Measurements from ENCODE around the gene ELF1.
"Not testable (repeated sequence)": the region's sequence is repeated elsewhere in the genome, so short reads cannot be mapped to it uniquely, and the experiment has no call there.

ELF1 gene

GRCh38 chr13:41054919-41055619 lies 36.0 kb upstream of the ELF1 start:
- ATAC-seq (ENCODE audit: low read depth) (no peak), DNase-seq (ENCODE audit: low spot score in 2 of 2) (no peak)
- H3K4me3 Mint-ChIP-seq: peak overlapping the region; percentile 8
- peak overlapping the region; percentile 62 for H3K27ac Mint-ChIP-seq
- peaks cover 40% of the 10 kb centered on the region for H3K4me1 Mint-ChIP-seq
- no peaks in the 10 kb centered on the region for H3K36me3 Mint-ChIP-seq
- no peaks in the 10 kb centered on the region for H3K9me3 Mint-ChIP-seq
- H3K27me3 Mint-ChIP-seq: no peaks in the 10 kb centered on the region

DNA sequence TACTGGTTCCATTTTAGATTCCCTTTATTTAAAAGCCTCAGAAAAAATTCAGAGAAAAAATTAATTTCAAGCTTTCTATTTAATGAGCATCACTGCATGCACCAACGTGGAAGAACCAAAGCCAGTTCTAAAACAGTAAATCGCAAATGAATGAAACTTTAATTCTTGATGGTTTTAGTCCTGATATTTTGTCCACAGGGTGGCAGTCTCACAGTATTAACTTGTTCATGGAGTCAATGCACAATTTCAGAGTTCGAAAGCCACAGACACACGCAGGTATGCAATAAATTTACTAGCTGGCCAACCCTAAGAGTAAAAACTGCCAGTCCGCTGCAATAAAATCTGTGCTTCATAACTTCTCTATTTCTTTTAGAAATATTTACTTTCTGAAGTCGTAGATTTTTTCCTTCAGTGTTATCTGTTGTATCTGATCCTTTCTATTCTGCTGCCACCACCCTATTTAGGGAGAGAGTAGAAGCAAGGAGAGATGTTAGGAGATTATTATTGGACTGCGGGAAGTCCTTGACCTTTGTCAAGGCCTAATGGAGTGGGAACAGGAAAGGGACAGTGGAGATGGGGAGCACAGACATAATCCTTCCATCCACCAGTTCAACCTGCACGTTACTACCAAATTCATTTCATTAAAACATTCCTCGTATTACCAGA lies 35.2 kb upstream of the ELF1 start:
- Mint-ChIP-seq H3K36me3 (peaks cover 3% of the 10 kb centered on the region), H3K4me1 (peaks cover 38% of the 10 kb centered on the region), H3K27me3 (no peaks in the 10 kb centered on the region), H3K4me3 (no peak overlapping the region), H3K27ac (peak overlapping the region; percentile 92), H3K9me3 (no peaks in the 10 kb centered on the region)
- DNase-seq (ENCODE audit: low spot score in 2 of 2) (peak; percentile 34 to 39), ATAC-seq (ENCODE audit: low read depth) (peak; percentile 41)

DNA sequence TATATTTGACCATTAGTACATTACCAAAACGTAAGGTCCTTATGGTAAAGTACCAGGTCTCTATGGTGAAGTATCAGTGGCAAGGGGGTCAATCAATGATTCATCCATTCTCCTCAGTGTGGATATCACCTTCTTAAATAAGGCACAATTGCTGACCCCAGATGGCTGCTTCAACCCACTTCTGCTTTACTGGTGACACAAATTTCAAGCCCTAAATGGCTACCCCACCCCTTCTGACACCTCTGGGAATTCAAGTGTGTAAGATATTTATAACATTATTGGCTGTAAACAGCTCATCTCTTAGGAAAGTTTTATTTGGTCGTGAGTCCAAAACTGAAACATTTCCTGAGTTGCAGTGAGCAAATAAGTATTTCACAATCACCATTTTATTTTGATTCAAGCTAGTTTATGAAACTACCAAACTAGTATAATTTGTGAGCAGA lies 34.3 kb upstream of the ELF1 start:
- Mint-ChIP-seq H3K4me1 (peaks cover 45% of the 10 kb centered on the region), H3K4me3 (peak overlapping the region; percentile 70), H3K36me3 (peaks cover 7% of the 10 kb centered on the region), H3K27me3 (no peaks in the 10 kb centered on the region), H3K27ac (peak overlapping the region; percentile 92), H3K9me3 (peaks cover 1% of the 10 kb centered on the region)
- DNase-seq (ENCODE audit: low spot score in 2 of 2): peak; percentile 27 to 56
- ATAC-seq (ENCODE audit: low read depth): peak; percentile 96

- Mint-ChIP-seq H3K4me1 (peaks cover 41% of the 10 kb centered on the region), H3K27ac (no peak overlapping the region), H3K36me3 (peaks cover 7% of the 10 kb centered on the region), H3K9me3 (peaks cover 1% of the 10 kb centered on the region), H3K4me3 (no peak overlapping the region), H3K27me3 (no peaks in the 10 kb centered on the region)
- no peak for DNase-seq (ENCODE audit: low spot score in 2 of 2)
- no peak for ATAC-seq (ENCODE audit: low read depth)
Observed at GRCh38 chr13:41052441-41052840, 33.3 kb upstream of the ELF1 start.

DNA sequence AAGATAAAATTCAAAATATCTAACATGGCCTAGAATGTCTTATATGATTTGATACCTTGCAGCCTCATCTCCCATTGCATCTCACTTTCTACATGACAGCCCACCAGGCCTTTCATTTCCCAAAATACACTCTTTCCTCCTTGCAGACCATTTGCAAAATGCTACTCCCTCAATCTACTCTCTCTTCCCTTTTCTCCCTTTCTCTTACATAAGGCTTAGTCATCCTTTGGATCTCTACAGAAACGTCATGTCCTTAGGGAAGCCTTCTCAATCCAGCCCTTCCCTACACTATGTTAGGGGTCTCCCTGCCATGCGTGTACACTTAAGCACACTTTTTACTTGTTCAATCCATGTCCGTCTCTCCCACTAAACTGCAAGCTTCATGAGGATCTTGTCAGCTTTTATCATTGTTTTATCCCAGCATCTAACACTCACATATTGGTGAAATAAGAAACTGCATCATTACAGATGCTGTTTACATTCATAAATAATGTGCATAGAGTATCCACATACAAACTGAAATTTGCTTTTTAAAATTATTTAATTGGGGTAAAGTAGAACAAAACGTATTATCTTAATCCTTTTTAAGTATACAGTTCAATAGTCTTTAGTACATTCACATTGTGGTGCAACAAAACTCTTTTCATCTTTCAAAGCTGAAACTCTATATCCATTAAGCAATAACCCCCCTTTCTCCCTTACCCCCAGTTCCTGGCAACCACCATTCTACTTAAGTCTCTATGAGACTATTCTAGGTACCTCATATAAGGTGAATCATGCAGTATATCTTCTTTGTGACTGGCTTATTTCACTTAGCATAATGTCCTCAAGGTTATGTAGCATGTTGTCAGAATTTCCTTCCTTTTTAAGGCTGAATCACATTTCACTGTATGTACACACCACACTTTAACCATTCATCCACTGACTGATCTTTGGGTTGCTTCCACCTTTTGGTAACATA lies 30.6 kb upstream of the ELF1 start:
- Mint-ChIP-seq H3K27me3 (no peaks in the 10 kb centered on the region), H3K4me1 (peaks cover 27% of the 10 kb centered on the region), H3K27ac (no peak overlapping the region), H3K36me3 (peaks cover 7% of the 10 kb centered on the region), H3K4me3 (no peak overlapping the region), H3K9me3 (peaks cover 1% of the 10 kb centered on the region)
- ATAC-seq (ENCODE audit: low read depth) (no peak), DNase-seq (ENCODE audit: low spot score in 2 of 2) (no peak)

DNA sequence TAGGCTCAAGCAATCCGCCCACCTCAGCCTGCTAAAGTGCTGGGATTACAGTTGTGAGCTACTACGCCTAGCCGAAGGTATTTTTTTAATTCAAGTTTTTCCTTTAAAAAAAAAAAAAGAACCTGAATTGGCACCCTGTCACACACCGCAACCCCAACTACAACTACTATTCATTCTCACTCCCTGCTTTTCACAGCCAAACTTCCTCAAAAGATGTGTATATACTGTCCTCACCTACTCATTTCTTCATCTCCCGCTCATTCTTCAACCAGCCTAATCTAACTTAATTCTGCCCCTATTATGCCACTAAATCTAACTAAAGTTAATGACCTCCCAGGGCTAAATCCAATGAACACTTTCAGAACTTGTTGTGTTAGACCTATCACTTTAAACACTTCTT lies 29.5 kb upstream of the ELF1 start:
- Mint-ChIP-seq H3K4me3 (no peak overlapping the region), H3K27me3 (no peaks in the 10 kb centered on the region), H3K9me3 (peaks cover 1% of the 10 kb centered on the region), H3K4me1 (peaks cover 19% of the 10 kb centered on the region), H3K27ac (no peak overlapping the region), H3K36me3 (peaks cover 7% of the 10 kb centered on the region)
- no peak for DNase-seq (ENCODE audit: low spot score in 2 of 2)
- ATAC-seq (ENCODE audit: low read depth): no peak

GRCh38 chr13:41042419-41042818 lies 23.3 kb upstream of the ELF1 start:
- not testable (repeated sequence) for H3K36me3 Mint-ChIP-seq; DNase-seq (ENCODE audit: low spot score in 2 of 2); H3K4me3 Mint-ChIP-seq; H3K27me3 Mint-ChIP-seq; H3K9me3 Mint-ChIP-seq; H3K27ac Mint-ChIP-seq; ATAC-seq (ENCODE audit: low read depth)
- peaks cover 11% of the 10 kb centered on the region for H3K4me1 Mint-ChIP-seq

DNA sequence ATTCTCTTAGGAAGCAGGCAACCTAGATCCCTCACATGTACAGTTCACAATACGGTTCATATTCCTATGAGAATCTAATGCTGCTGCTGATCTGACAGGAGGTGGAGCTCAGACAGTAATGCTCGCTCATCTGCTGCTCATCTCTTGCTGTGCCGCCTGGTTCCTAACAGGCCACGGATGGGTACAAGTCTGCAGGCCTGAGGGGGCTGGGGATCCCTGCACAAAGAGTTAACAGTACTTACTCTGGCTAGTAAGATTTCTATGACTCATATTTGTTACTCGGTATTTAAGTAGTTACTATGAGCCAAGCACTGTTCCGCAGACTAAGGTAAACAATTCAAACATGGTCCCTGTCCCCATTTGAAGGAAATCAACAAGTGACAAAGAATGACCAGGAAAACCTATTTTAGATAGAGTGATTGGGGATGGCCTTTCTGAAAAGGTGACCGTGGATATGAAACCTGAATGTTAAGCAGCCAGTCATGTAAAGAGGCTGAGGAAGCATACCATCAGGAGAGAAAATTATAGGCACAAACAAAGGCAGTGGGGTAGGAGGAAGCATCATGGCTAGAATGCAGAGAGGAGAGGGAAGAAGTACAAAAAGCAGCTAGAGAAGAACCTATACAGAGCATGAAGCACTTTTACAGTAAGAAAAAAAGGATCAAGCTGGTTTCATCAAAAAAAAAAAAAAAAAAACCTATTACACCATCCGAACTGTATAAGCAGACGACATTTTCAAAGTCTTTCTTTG lies 21.6 kb upstream of the ELF1 start:
- DNase-seq (ENCODE audit: low spot score in 2 of 2) (no peak), ATAC-seq (ENCODE audit: low read depth) (no peak)
- peak overlapping the region; percentile 13 for H3K27ac Mint-ChIP-seq
- H3K4me3 Mint-ChIP-seq: no peak overlapping the region
- H3K4me1 Mint-ChIP-seq: peaks cover 11% of the 10 kb centered on the region
- H3K27me3 Mint-ChIP-seq: no peaks in the 10 kb centered on the region
- H3K9me3 Mint-ChIP-seq: no peaks in the 10 kb centered on the region
- no peaks in the 10 kb centered on the region for H3K36me3 Mint-ChIP-seq

- H3K9me3 Mint-ChIP-seq: no peaks in the 10 kb centered on the region
- no peak for DNase-seq (ENCODE audit: low spot score in 2 of 2)
- no peak overlapping the region for H3K4me3 Mint-ChIP-seq
- H3K27me3 Mint-ChIP-seq: no peaks in the 10 kb centered on the region
- no peak for ATAC-seq (ENCODE audit: low read depth)
- no peak overlapping the region for H3K27ac Mint-ChIP-seq
- H3K36me3 Mint-ChIP-seq: no peaks in the 10 kb centered on the region
- H3K4me1 Mint-ChIP-seq: peaks cover 14% of the 10 kb centered on the region
Observed at GRCh38 chr13:41039746-41040145, 20.6 kb upstream of the ELF1 start.

GRCh38 chr13:41036557-41036956 lies 17.4 kb upstream of the ELF1 start:
- not testable (repeated sequence) for H3K27ac Mint-ChIP-seq; ATAC-seq (ENCODE audit: low read depth); H3K27me3 Mint-ChIP-seq; H3K4me3 Mint-ChIP-seq; H3K36me3 Mint-ChIP-seq; H3K9me3 Mint-ChIP-seq; DNase-seq (ENCODE audit: low spot score in 2 of 2)
- peaks cover 18% of the 10 kb centered on the region for H3K4me1 Mint-ChIP-seq

DNA sequence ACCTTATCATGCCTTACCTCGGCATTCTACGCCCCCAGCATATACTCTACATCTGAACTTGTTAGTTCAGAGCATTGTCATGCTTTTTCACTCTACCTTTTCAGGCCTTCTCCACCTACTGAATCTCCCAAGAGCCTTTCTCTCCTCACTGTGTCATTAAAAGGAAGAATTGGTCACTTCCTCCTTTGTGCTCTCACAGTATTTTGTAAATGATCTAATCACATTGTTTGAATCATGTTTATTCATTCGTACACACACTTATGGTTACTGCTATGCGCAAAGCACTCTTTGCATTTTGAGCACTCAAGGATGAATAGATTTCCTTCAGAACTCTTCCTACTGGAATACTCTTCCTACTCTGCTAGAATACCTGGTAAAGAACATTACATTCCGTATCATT lies 15.8 kb upstream of the ELF1 start:
- Mint-ChIP-seq H3K36me3 (no peaks in the 10 kb centered on the region), H3K27ac (no peak overlapping the region), H3K4me3 (no peak overlapping the region), H3K27me3 (no peaks in the 10 kb centered on the region), H3K9me3 (no peaks in the 10 kb centered on the region), H3K4me1 (peaks cover 15% of the 10 kb centered on the region)
- DNase-seq (ENCODE audit: low spot score in 2 of 2): no peak
- peak; percentile 39 for ATAC-seq (ENCODE audit: low read depth)

DNA sequence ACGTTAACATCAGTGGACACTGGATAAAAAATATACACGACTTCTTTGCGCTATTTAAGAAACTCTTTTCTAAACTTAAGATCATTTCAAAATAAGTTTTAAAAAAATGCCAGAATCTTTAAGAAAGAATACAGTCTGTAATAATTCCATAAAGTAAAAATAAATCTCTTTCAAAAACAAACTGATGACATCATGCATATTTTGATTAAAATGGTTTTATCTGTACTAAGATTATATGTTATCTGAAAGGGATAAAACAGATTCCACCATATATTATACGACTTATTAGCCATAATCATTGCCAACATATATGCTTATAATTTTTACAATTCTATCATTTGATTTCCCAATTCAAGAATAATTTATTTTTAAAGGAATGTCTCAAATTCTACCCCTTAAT lies 15.3 kb upstream of the ELF1 start:
- H3K4me3 Mint-ChIP-seq: no peak overlapping the region
- H3K4me1 Mint-ChIP-seq: peaks cover 15% of the 10 kb centered on the region
- H3K27me3 Mint-ChIP-seq: no peaks in the 10 kb centered on the region
- ATAC-seq (ENCODE audit: low read depth) (no peak), DNase-seq (ENCODE audit: low spot score in 2 of 2) (no peak)
- no peaks in the 10 kb centered on the region for H3K36me3 Mint-ChIP-seq
- no peak overlapping the region for H3K27ac Mint-ChIP-seq
- no peaks in the 10 kb centered on the region for H3K9me3 Mint-ChIP-seq

- Mint-ChIP-seq H3K4me1 (peaks cover 15% of the 10 kb centered on the region), H3K27ac (no peak overlapping the region), H3K27me3 (no peaks in the 10 kb centered on the region), H3K4me3 (no peak overlapping the region), H3K9me3 (no peaks in the 10 kb centered on the region), H3K36me3 (no peaks in the 10 kb centered on the region)
- ATAC-seq (ENCODE audit: low read depth) (peak; percentile 47), DNase-seq (ENCODE audit: low spot score in 2 of 2) (no peak)
Observed at GRCh38 chr13:41032691-41033376, 13.7 kb upstream of the ELF1 start.
